GM12865 (cell line): ENCODE data around the gene RPS17.
"Not testable (repeated sequence)": the region's sequence is repeated elsewhere in the genome, so short reads cannot be mapped to it uniquely, and the experiment has no call there.

ENCODE experiments used
- DNase-seq: peaks from one replicate; pipeline ENCODE4 v3.0.0; 2010; ENCODE audit warnings: low read depth
- H3K4me3 ChIP-seq: 2 replicates; pipeline ENCODE4 v1.5.1; 2011; ENCODE audit warnings: mild to moderate bottlenecking, low read depth, low read length, control low read depth
- TF ChIP-seq, protein P1 (sequence below): IDR thresholded peaks from 2 replicates; pipeline ENCODE4 v1.5.1; 2011; ENCODE audit warnings: low read length, control low read depth, low read depth, inconsistent platforms; ENCODE audit not compliant: insufficient read depth; ENCODE audit errors: missing control alignments

RPS17 gene

GRCh38 chr15:82502700-82503339 lies 37.4 kb downstream of the RPS17 start:
- TF ChIP-seq, protein P1, sequence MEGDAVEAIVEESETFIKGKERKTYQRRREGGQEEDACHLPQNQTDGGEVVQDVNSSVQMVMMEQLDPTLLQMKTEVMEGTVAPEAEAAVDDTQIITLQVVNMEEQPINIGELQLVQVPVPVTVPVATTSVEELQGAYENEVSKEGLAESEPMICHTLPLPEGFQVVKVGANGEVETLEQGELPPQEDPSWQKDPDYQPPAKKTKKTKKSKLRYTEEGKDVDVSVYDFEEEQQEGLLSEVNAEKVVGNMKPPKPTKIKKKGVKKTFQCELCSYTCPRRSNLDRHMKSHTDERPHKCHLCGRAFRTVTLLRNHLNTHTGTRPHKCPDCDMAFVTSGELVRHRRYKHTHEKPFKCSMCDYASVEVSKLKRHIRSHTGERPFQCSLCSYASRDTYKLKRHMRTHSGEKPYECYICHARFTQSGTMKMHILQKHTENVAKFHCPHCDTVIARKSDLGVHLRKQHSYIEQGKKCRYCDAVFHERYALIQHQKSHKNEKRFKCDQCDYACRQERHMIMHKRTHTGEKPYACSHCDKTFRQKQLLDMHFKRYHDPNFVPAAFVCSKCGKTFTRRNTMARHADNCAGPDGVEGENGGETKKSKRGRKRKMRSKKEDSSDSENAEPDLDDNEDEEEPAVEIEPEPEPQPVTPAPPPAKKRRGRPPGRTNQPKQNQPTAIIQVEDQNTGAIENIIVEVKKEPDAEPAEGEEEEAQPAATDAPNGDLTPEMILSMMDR, result peak; percentile 13
- not testable (repeated sequence) for H3K4me3 ChIP-seq, DNase-seq

DNA sequence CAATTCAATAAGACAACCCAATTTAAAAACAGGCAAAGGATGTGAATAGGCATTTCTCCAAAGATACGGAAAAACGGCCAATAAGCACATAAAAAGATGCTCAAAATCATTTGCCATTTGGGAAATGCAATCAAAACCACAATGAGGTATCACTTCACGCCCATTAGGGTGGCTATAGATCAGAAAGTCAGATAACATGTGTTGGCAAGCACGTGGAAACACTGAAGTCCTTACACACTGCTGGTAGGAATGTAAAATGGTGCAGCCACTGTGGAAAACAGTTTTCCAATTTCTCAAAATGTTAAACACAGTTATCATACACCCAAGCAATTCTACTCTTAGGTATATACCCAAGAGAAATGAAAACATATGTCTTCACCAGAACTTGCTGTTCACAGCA lies 39.5 kb downstream of the RPS17 start:
- not testable (repeated sequence) for DNase-seq, H3K4me3 ChIP-seq

GRCh38 chr15:82497978-82498377 lies 42.3 kb downstream of the RPS17 start:
- DNase-seq, H3K4me3 ChIP-seq: not testable (repeated sequence)

DNA sequence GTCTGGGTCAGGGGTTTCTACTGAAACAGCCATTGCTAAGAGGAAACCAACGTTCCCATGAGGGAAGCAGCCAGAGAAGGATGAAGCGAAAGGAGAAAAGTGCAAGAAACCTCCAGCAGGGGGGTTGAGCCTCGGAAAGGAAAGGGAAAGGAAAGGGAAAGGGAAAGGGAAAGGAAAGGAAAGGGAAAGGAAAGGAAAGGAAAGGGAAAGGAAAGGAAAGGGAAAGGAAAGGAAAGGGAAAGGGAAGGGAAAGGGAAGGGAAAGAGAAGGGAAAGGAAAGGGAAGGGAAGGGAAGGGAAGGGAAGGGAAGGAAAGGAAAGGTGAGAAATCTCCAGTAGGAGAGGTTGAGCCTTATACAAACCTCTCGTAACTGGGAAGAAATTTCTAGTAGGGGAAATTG lies 52.0 kb downstream of the RPS17 start:
- not testable (repeated sequence) for H3K4me3 ChIP-seq, DNase-seq

DNA sequence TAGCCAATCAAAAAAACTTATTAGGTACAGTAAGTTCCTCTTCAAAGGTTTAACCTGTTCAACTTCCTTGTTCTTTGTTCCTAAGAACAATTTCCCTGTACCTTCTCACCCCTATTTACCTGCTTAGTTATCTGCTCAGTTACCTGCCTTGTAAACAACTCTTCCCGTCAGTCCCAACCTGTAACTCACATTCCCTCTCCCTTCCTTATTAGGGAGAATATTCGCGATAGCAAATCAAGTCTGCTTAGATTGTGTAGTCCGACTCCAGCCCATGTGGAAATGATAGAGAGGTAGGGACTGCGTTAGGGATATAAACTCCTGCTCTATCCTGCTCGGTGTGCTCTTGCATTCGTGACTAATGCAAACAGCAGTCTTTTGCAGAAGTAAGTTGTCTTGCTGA lies 53.2 kb downstream of the RPS17 start:
- not testable (repeated sequence) for DNase-seq

More for the DNA sequence above, 53.2 kb downstream of the RPS17 start:
- not testable (repeated sequence) for H3K4me3 ChIP-seq
